T-helper 9 cell (primary cell): ENCODE results near the gene CLEC14A.

Experiments used
- DNase-seq: peaks from one replicate; pipeline ENCODE4 v3.0.0-alpha.2; 2020

Gene CLEC14A

DNA sequence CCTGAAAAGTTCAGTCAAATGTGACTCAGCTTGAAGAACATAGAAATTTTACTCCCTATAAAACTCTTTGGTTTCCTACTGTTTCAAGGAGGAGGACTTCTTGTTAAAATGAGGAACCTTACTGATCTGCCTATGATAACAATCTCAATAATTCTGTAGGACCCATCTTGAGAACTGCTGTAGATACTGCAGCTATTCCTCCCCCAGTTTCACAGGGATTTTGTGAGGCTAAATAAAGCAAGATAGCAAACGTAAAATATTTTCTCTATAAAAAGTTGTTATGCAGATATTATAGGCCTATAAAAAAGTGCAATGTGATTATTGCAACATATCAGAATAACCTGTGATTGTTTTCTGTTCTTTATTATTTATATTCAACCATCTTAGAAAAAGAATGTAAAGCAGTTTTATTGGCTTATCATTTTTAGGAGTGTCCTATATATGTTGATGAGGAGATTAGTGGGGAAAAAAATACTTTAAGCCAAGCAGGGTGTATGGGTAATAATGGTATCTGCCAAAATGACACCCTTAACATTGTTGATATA is 12.1 kb downstream of the CLEC14A start:
- no peak for DNase-seq

- DNase-seq = no peak
These were observed 17.0 kb downstream of the CLEC14A start for GRCh38 chr14:38238878-38239277.

- DNase-seq = no peak
These were observed 17.6 kb downstream of the CLEC14A start for GRCh38 chr14:38238332-38238731.

DNA sequence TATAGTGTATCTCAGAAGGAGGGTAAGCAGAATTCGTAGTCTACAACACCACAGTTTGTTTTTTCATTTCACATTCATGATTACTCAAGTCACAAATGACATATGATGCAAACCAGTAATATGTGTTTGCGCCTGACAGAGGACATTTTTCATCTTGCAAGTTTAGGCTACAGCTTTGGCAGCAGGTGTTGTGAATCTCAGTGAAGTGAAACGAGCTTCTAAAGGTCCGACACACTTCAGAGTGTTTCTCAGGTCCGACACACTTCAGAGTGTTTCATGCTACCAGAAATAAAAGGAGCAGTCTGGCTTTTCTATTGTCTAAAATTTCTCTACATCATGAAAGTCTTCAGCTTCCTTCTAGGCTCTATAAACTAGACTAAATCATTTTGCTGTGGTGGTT is 22.7 kb downstream of the CLEC14A start:
- no peak for DNase-seq

- no peak for DNase-seq
These were observed 29.5 kb downstream of the CLEC14A start for GRCh38 chr14:38226366-38226765.

- no peak for DNase-seq
These were observed 29.9 kb downstream of the CLEC14A start for GRCh38 chr14:38225946-38226345.

DNA sequence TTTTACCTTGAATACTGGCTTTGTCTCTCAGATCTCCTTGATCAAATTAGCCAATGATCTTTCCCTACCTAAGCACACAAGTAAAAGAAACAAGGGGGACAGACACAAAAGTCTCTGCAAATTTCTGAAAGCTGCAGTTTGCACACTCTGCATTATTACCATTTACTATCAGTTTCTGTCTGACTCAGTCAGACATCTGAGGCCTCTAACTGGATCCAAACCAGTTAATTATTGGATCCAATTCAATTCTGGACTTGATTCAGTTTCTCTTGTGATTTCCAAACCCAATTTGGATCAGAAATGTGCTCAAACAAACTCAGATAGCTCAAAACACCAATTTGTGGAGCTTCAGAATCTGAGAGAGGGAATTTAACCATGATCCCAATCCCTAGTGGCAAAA is 31.6 kb downstream of the CLEC14A start:
- DNase-seq = no peak

DNA sequence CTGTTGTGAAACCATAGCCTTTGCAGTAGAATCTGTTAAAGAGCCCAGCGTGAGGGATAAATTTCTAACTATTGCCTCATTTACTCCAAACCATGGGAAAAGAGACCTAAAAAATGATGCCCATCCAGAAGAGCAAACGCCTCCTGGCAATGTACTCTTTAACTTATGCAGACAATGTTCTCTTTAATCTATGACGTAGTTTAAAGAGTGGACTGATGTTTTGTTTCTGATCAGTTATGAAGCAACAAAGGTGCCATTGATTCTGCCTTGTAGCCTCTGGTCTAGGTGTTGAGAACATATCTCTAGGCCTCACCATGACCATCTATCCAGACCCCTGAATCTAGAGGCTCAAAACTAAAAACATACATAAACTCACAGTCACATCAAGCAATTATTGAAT is 34.8 kb downstream of the CLEC14A start:
- no peak for DNase-seq

DNA sequence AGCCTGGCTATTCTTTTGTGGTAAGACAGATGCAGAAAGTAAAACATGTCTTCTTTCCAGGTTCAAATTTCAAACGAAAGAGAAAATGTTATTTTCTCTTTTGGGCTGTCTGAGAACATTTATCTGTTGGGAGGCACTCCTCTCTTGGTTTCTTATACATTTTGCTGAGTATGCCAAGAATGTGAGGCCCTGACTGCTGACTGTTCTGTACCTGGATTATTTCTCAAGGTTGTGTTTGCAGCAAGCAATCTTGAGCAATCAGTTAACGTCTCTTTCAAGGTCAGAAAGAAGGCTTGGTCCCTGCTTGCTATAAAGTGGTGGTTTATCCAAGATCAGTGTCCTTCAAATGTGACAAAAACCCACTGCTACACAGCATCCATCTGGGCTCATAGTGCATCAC is 38.3 kb downstream of the CLEC14A start:
- DNase-seq = no peak

GRCh38 chr14:38213001-38213400 is 42.9 kb downstream of the CLEC14A start:
- no peak for DNase-seq

GRCh38 chr14:38212111-38212510 is 43.8 kb downstream of the CLEC14A start:
- DNase-seq = no peak

GRCh38 chr14:38211255-38211735 is 44.6 kb downstream of the CLEC14A start:
- no peak for DNase-seq

GRCh38 chr14:38210587-38211216 is 45.2 kb downstream of the CLEC14A start:
- DNase-seq = no peak

DNA sequence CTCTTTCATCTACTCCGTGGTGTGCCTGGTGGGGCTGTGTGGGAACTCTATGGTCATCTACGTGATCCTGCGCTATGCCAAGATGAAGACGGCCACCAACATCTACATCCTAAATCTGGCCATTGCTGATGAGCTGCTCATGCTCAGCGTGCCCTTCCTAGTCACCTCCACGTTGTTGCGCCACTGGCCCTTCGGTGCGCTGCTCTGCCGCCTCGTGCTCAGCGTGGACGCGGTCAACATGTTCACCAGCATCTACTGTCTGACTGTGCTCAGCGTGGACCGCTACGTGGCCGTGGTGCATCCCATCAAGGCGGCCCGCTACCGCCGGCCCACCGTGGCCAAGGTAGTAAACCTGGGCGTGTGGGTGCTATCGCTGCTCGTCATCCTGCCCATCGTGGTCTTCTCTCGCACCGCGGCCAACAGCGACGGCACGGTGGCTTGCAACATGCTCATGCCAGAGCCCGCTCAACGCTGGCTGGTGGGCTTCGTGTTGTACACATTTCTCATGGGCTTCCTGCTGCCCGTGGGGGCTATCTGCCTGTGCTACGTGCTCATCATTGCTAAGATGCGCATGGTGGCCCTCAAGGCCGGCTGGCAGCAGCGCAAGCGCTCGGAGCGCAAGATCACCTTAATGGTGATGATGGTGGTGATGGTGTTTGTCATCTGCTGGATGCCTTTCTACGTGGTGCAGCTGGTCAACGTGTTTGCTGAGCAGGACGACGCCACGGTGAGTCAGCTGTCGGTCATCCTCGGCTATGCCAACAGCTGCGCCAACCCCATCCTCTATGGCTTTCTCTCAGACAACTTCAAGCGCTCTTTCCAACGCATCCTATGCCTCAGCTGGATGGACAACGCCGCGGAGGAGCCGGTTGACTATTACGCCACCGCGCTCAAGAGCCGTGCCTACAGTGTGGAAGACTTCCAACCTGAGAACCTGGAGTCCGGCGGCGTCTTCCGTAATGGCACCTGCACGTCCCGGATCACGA is 46.0 kb downstream of the CLEC14A start:
- no peak for DNase-seq

DNA sequence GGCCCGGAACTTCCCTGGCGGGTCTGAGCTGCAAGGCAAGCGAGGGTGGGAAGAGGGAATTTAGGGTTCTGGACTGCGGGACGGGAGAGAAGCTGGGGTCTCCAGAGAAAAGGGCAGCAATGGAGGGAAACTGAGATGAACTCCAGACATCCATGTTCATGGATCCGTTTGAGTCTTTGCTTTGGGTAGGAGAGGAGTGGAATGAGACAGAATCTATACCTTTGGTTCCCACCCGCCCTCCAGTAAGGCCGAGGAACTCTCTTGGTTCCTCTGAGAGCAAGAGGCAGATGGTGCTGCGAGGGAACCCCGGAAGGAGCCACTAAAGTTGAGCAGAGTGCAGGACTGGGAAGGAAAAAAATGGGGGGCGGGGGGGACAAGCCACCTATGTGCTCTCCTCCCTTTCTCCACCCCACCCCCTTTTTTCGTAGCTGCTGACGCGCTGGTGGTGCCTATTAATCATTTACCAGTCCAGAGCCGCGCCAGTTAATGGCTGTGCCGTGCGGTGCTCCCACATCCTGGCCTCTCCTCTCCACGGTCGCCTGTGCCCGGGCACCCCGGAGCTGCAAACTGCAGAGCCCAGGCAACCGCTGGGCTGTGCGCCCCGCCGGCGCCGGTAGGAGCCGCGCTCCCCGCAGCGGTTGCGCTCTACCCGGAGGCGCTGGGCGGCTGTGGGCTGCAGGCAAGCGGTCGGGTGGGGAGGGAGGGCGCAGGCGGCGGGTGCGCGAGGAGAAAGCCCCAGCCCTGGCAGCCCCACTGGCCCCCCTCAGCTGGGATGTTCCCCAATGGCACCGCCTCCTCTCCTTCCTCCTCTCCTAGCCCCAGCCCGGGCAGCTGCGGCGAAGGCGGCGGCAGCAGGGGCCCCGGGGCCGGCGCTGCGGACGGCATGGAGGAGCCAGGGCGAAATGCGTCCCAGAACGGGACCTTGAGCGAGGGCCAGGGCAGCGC is 47.0 kb downstream of the CLEC14A start:
- no peak for DNase-seq

DNA sequence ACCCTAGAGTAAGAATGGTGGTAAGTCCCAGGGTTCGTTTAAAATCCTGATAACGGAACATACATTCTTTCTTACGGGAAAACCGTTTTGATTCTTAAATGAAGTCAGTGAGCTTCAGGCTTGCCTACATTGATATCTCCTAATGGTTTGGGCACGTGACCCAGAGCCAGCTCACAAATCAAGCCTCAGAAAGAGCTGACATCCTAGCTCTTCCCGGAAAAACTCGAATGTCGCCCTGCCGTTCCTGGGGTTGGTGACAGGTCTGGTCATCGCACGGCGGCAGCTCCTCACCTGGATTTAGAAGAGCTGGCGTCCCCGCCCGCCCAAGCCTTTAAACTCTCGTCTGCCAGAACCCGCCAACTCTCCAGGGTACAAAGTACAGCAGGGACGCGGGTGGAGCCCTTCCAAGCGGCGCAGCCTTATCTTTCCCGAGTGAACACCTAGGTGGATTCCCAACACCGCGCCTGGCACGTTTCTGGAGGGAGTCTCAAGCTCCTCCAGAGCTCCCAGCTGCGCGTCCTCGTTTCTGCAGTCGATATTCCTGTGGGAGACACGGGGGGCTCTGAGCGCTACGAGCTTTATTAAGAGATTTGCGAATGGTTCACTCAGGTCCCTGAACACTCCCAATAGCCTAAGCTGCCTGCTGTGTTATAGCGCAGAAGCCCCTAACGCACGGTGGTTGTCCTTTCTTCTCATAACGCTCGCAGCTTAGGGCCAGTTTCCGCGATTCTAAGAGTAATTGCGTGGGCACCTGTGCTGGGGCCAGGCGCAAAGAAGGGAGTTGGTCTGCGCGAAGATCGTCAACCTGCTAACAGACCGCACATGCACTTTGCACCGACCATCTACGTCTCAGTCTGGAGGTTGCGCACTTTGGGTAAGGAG is 47.9 kb downstream of the CLEC14A start, which contains the start of gene SSTR1:
Gene SSTR1 (plus strand): TSS at position 169 of the 882 bp plus-strand sequence. CDS start 1,486 bp downstream, outside the sequence.
- DNase-seq = no peak

GRCh38 chr14:38207377-38207735 is 48.5 kb downstream of the CLEC14A start:
- no peak for DNase-seq

DNA sequence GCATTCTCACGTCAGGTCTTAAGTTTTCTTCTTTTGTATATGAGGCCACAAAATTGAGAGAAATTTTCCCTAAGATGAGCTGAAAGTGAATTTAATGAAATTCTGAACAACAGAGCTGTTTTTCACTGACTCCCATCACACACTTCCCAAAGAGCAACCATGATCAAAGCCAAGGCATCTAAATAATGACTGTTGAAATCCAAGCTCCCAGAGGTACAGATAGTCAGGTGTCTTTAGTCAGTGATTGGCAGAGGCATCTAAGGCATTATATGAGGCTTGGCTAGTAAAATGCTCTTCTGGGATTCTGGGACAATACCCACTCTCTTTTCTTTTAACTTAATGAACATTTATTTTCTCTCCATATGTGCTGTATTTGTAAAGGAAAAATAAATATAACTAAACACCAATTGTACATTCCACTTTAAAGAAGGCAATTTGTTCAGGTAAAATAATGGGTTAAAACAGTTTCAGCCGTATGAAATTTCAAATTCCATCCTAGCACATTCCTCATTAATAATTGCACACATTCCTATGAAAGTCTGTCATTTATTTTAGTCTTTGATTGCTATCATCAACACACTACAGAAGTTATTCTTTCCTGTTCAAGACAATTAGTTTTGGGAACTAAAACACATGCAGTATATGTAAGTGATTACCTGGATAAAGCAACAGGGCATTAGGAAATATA is 49.1 kb downstream of the CLEC14A start:
- no peak for DNase-seq

GRCh38 chr14:38205949-38206665 is 49.8 kb downstream of the CLEC14A start:
- no peak for DNase-seq
